HL-60 (cell line): ENCODE measurements around the gene HIPK4.
"Not testable (repeated sequence)": the region's sequence is repeated elsewhere in the genome, so short reads cannot be mapped to it uniquely, and the experiment has no call there.

Experiments used
- DNase-seq, 2 experiments: peaks; one replicate each; pipeline ENCODE4 v3.0.0-alpha.2; 2010 to 2020; ENCODE audit warnings: low read depth in 1 of 2, low spot score in 1 of 2
- H3K27ac ChIP-seq: fragments of 250-450 bp; sonication (Bioruptor Pico); replicated peaks from 2 replicates; pipeline ENCODE4 v1.5.1; 2020; ENCODE audit warnings: mild to moderate bottlenecking, moderate library complexity
- H3K27me3 ChIP-seq: fragments of 250-450 bp; sonication (Bioruptor Pico); 2 replicates; pipeline ENCODE4 v1.5.1; 2021; ENCODE audit warnings: mild to moderate bottlenecking, moderate library complexity; ENCODE audit not compliant: insufficient read depth, poor library complexity, severe bottlenecking
- H3K4me3 ChIP-seq: replicated peaks from 2 replicates; pipeline ENCODE4 v1.5.1; 2011; ENCODE audit warnings: mild to moderate bottlenecking, control low read depth, low read length; ENCODE audit not compliant: insufficient read depth
- GABPA ChIP-seq: IDR thresholded peaks from 2 replicates; pipeline ENCODE4 v1.6.1; 2012; ENCODE audit warnings: low read depth
- POLR2AphosphoS5 ChIP-seq: IDR thresholded peaks from 2 replicates; pipeline ENCODE4 v1.6.1; 2012; ENCODE audit warnings: low read depth
- SPI1 ChIP-seq: IDR thresholded peaks from 2 replicates; pipeline ENCODE4 v1.6.1; 2012; ENCODE audit warnings: low read depth, mild to moderate bottlenecking, borderline replicate concordance
- TF ChIP-seq, protein P1 (sequence below): IDR thresholded peaks from 2 replicates; pipeline ENCODE4 v1.6.1; 2012; ENCODE audit warnings: low read depth; ENCODE audit not compliant: insufficient replicate concordance
- TF ChIP-seq, protein P2 (sequence below): IDR thresholded peaks from one replicate; pipeline ENCODE4 v1.5.1; 2011; ENCODE audit warnings: low read length, control low read depth, inconsistent platforms; ENCODE audit not compliant: insufficient read depth

The HIPK4 gene

DNA sequence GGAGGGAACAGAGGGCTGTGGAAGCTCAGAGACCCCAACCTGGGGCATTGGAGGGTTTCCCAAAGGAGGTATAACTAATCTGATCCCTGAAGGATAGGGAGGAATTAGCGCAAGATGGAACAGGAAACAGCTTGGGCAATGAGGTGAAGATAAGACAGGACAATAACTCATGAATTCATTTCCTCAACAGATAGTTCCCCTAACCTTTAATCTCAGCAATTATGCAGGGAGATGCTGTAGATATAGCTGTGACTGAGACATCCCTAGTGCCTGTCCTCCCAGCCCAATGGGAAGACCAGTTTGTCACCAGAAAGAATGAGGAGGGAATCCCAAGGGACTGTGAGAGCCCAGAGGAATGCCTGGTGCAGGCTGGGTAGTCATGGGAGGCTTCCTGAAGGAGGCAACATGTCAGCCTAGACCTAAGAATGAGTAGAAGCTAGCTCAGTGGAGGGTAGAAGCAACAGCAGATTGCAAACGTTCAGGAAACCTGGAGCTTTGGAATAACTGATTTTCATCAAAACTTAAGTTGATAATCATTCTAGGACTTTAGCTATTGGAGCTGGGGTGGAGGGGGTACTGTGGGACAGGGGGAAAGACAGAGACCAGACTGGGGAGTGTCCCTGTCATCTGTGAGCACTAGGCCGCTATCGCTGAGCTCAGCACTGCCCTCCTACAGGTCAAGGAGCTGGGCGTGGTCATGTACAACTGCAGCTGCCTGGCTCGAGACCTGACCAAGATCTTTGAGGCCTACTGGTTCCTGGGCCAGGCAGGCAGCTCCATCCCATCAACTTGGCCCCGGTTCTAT is 18.8 kb downstream of the HIPK4 start:
- H3K27ac ChIP-seq, result no peak overlapping the region
- no peak for DNase-seq
- no peak overlapping the region for H3K4me3 ChIP-seq
- TF ChIP-seq GABPA (no peak), SPI1 (no peak), POLR2AphosphoS5 (no peak)
- TF ChIP-seq, protein P1, sequence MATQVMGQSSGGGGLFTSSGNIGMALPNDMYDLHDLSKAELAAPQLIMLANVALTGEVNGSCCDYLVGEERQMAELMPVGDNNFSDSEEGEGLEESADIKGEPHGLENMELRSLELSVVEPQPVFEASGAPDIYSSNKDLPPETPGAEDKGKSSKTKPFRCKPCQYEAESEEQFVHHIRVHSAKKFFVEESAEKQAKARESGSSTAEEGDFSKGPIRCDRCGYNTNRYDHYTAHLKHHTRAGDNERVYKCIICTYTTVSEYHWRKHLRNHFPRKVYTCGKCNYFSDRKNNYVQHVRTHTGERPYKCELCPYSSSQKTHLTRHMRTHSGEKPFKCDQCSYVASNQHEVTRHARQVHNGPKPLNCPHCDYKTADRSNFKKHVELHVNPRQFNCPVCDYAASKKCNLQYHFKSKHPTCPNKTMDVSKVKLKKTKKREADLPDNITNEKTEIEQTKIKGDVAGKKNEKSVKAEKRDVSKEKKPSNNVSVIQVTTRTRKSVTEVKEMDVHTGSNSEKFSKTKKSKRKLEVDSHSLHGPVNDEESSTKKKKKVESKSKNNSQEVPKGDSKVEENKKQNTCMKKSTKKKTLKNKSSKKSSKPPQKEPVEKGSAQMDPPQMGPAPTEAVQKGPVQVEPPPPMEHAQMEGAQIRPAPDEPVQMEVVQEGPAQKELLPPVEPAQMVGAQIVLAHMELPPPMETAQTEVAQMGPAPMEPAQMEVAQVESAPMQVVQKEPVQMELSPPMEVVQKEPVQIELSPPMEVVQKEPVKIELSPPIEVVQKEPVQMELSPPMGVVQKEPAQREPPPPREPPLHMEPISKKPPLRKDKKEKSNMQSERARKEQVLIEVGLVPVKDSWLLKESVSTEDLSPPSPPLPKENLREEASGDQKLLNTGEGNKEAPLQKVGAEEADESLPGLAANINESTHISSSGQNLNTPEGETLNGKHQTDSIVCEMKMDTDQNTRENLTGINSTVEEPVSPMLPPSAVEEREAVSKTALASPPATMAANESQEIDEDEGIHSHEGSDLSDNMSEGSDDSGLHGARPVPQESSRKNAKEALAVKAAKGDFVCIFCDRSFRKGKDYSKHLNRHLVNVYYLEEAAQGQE, result no peak
- TF ChIP-seq, protein P2, sequence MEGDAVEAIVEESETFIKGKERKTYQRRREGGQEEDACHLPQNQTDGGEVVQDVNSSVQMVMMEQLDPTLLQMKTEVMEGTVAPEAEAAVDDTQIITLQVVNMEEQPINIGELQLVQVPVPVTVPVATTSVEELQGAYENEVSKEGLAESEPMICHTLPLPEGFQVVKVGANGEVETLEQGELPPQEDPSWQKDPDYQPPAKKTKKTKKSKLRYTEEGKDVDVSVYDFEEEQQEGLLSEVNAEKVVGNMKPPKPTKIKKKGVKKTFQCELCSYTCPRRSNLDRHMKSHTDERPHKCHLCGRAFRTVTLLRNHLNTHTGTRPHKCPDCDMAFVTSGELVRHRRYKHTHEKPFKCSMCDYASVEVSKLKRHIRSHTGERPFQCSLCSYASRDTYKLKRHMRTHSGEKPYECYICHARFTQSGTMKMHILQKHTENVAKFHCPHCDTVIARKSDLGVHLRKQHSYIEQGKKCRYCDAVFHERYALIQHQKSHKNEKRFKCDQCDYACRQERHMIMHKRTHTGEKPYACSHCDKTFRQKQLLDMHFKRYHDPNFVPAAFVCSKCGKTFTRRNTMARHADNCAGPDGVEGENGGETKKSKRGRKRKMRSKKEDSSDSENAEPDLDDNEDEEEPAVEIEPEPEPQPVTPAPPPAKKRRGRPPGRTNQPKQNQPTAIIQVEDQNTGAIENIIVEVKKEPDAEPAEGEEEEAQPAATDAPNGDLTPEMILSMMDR, result no peak
- no peaks in the 10 kb centered on the region for H3K27me3 ChIP-seq

- DNase-seq, H3K4me3 ChIP-seq, H3K27ac ChIP-seq, H3K27me3 ChIP-seq: not testable (repeated sequence)
Measured at GRCh38 chr19:40370253-40370652, 19.7 kb downstream of the HIPK4 start.

GRCh38 chr19:40369797-40370196 is 20.2 kb downstream of the HIPK4 start:
- Histone ChIP-seq H3K4me3 (no peak overlapping the region), H3K27ac (no peak overlapping the region), H3K27me3 (no peaks in the 10 kb centered on the region)
- TF ChIP-seq POLR2AphosphoS5, result no peak
- no peak for TF ChIP-seq GABPA
- TF ChIP-seq, protein P2, result no peak
- TF ChIP-seq, protein P1, result no peak
- no peak for TF ChIP-seq SPI1
- DNase-seq, result no peak

DNA sequence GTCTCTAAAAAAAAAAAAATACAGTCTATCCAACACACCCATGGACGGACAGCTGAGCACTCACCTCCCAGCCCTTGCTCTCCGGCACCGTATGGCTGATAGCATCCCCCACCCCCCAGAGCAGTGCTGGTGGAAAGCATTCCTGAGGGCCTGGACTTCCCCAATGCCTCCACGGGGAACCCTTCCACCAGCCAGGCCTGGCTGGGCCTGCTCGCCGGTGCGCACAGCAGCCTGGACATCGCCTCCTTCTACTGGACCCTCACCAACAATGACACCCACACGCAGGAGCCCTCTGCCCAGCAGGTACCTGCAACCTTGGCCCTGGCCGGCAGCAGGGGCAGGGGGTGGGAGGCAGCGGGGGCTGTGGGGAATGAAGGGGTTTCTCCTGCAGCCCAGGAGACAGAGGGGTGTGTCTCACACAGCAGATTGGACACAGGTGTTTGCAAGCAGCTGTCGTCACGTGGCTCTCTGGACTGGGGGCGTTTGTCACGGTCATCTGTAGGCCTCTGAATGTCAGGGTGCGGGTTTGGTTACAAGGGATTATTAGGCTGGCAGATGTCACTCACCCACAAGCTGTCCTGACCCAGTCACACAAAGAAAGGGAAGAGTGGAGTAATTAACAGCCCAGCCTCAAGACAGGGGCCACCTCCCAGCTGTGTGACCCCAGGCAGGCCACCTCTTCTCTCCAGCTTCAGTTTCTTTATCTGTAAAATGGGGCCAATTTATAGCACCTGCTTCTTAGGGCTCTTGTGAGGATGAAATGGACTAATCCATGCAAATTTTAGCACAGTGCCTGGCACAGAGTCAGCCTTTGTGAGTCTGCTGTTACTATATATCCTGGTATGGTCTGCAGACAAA is 22.2 kb downstream of the HIPK4 start:
- Histone ChIP-seq H3K27ac (no peak overlapping the region), H3K4me3 (no peak overlapping the region), H3K27me3 (no peaks in the 10 kb centered on the region)
- TF ChIP-seq POLR2AphosphoS5, result no peak
- TF ChIP-seq, protein P1, result no peak
- TF ChIP-seq GABPA, result no peak
- TF ChIP-seq, protein P2, result no peak
- no peak for TF ChIP-seq SPI1
- no peak for DNase-seq
